Mucosa of gallbladder (tissue), 1 donor: ENCODE results near the gene KCNB1. TPM values are rescaled to one million over a fixed set of nuclear protein-coding genes. Genes with fewer than 3 reads are reported as not detected.

Source experiments
- DNase-seq: peaks from one replicate; pipeline ENCODE4 v3.0.0-alpha.2; 2020; ENCODE audit warnings: low spot score
- total RNA-seq: library from RNA; stranded (reverse); gene quantifications from one replicate; pipeline ENCODE4 v1.2.1, GENCODE V29; 2021
- donor health status: DM: no; HTN: no; CAD: no.

The KCNB1 gene
- total RNA-seq, 1 donor from 2014 or later, result 7.1 TPM

GRCh38 chr20:49388744-49389143 lies 93.7 kb downstream of the KCNB1 start:
- no peak for DNase-seq

- no peak for DNase-seq
Observed at GRCh38 chr20:49387581-49387939, 94.9 kb downstream of the KCNB1 start.

- no peak for DNase-seq
Observed at GRCh38 chr20:49386848-49387580, 95.5 kb downstream of the KCNB1 start.

GRCh38 chr20:49385465-49385864 lies 97.0 kb downstream of the KCNB1 start:
- no peak for DNase-seq

GRCh38 chr20:49384437-49385434 lies 97.7 kb downstream of the KCNB1 start:
- peak; percentile 64 for DNase-seq

- DNase-seq, result peak; percentile 73
Observed at GRCh38 chr20:49381558-49382493, 100.6 kb downstream of the KCNB1 start.

- DNase-seq, result no peak
Observed at GRCh38 chr20:49380337-49380780, 102.1 kb downstream of the KCNB1 start.

GRCh38 chr20:49379338-49379737 lies 103.1 kb downstream of the KCNB1 start:
- no peak for DNase-seq

GRCh38 chr20:49377326-49377725 lies 105.1 kb downstream of the KCNB1 start:
- no peak for DNase-seq

- no peak for DNase-seq
Observed at GRCh38 chr20:49375170-49375569, 107.3 kb downstream of the KCNB1 start.

GRCh38 chr20:49372095-49372734 lies 110.3 kb downstream of the KCNB1 start:
- no peak for DNase-seq

- no peak for DNase-seq
Observed at GRCh38 chr20:49368596-49368995, 113.9 kb downstream of the KCNB1 start.

- DNase-seq, result no peak
Observed at GRCh38 chr20:49367113-49367512, 115.4 kb downstream of the KCNB1 start.

GRCh38 chr20:49366687-49367086 lies 115.8 kb downstream of the KCNB1 start:
- DNase-seq, result no peak

GRCh38 chr20:49361862-49362660 lies 120.4 kb downstream of the KCNB1 start:
- DNase-seq, result no peak

- no peak for DNase-seq
Observed at GRCh38 chr20:49360242-49360968, 122.1 kb downstream of the KCNB1 start.

- DNase-seq, result peak; percentile 38
Observed at GRCh38 chr20:49356676-49357075, 125.8 kb downstream of the KCNB1 start.

GRCh38 chr20:49354673-49355072 lies 127.8 kb downstream of the KCNB1 start:
- no peak for DNase-seq

GRCh38 chr20:49353348-49353747 lies 129.1 kb downstream of the KCNB1 start:
- peak; percentile 56 for DNase-seq

- no peak for DNase-seq
Observed at GRCh38 chr20:49352751-49353150, 129.7 kb downstream of the KCNB1 start.
